ENCODE data around the gene ZDHHC12. TPM values are rescaled to one million over a fixed set of nuclear protein-coding genes. Genes with fewer than 3 reads are reported as not detected.

The ZDHHC12 gene
- total RNA-seq, 4 donors from 2014 or later, result 35.6 to 190 (median 123) TPM

- intact Hi-C loops (cut with DNase I; ENCODE audit: low total_unique reads) (loop anchor here (2.0 kb wide), 1 partner anchor 33 kb away; the partner anchor contains the start of gene DYNC2I2), in situ Hi-C loops (cut with MboI; ENCODE audit: low pct_ligation_motif_present in 1 of 4, low pct_unique_long_range_greater_than_20kb in 1 of 4, low sequenced_read_pairs in 3 of 4) (no loop called here)
- peak; percentile 46 for DNase-seq
- H3K36me3 ChIP-seq, result peaks cover 0 to 30% (median 13%) of the 10 kb centered on the region in 4 donors
- no peaks in the 10 kb centered on the region for H3K27me3 ChIP-seq
- peak overlapping the region; percentile 80 to 97 (median 83) for H3K27ac ChIP-seq
- TF ChIP-seq POLR2A (IDR thresholded peaks at IDR 0.05), result no peak
- TF ChIP-seq EP300 (IDR thresholded peaks at IDR 0.05; ENCODE audit: low read depth), result no peak
- TF ChIP-seq CTCF (IDR thresholded peaks at IDR 0.05), result no peak
- no peak for TF ChIP-seq POLR2AphosphoS5 (IDR thresholded peaks at IDR 0.05)
- no peaks in the 10 kb centered on the region for H3K9me3 ChIP-seq
- H3K4me3 ChIP-seq, result peak overlapping the region; percentile 73 to 97 (median 84)
- 0% methylated on average over 54 of the region's 83 CpGs; no CpG with 5 or more reads in 1 of the 2 donors for WGBS, 2 donors (ENCODE audit: low coverage in 1 of 2)
- peaks cover 22 to 42% (median 33%) of the 10 kb centered on the region in 4 donors for H3K4me1 ChIP-seq
Measured at GRCh38 chr9:128689820-128690683, 33.9 kb downstream of the ZDHHC12 start.

- Histone ChIP-seq H3K36me3 (peaks cover 0 to 25% (median 12%) of the 10 kb centered on the region in 4 donors), H3K9me3 (no peaks in the 10 kb centered on the region), H3K4me3 (peak overlapping the region; percentile 85 to 97 (median 94)), H3K4me1 (peaks cover 26 to 49% (median 39%) of the 10 kb centered on the region in 4 donors), H3K27ac (peak overlapping the region; percentile 95 to 99 (median 98)), H3K27me3 (no peaks in the 10 kb centered on the region)
- WGBS, 2 donors (ENCODE audit: low coverage in 1 of 2), result 0% methylated on average over 37 of the region's 80 CpGs; no CpG with 5 or more reads in 1 of the 2 donors
- in situ Hi-C loops (cut with MboI; ENCODE audit: low pct_ligation_motif_present in 1 of 4, low pct_unique_long_range_greater_than_20kb in 1 of 4, low sequenced_read_pairs in 3 of 4), result no loop called here
- TF ChIP-seq EP300 (IDR thresholded peaks at IDR 0.05; ENCODE audit: low read depth), result no peak
- TF ChIP-seq POLR2A (IDR thresholded peaks at IDR 0.05), result no peak
- no peak for TF ChIP-seq POLR2AphosphoS5 (IDR thresholded peaks at IDR 0.05)
- no peak for TF ChIP-seq CTCF (IDR thresholded peaks at IDR 0.05)
- intact Hi-C loops (cut with DNase I; ENCODE audit: low total_unique reads), result loop anchor here (2.0 kb wide), 1 partner anchor 33 kb away; the partner anchor contains the start of gene DYNC2I2
- DNase-seq, result no peak
Measured at GRCh38 chr9:128689293-128689774, 34.6 kb downstream of the ZDHHC12 start.

GRCh38 chr9:128688501-128689292 lies 35.2 kb downstream of the ZDHHC12 start, which contains the start of gene SET:
TSS of gene SET (plus strand) at chr9:128689222. CDS start at chr9:128689583, 361 bp downstream.
- H3K36me3 ChIP-seq, result peaks cover 0 to 19% (median 9%) of the 10 kb centered on the region in 4 donors
- WGBS, 2 donors (ENCODE audit: low coverage in 1 of 2), result 0 to 5% methylated on average over 5 to 45 of the region's 93 CpGs
- H3K4me3 ChIP-seq, result peak within 1 kb of the TSS; percentile 85 to 97 (median 94)
- peaks cover 26 to 50% (median 39%) of the 10 kb centered on the region in 4 donors for H3K4me1 ChIP-seq
- TF ChIP-seq EP300 (IDR thresholded peaks at IDR 0.05; ENCODE audit: low read depth) (no peak), POLR2A (IDR thresholded peaks at IDR 0.05) (peak; percentile 55), POLR2AphosphoS5 (IDR thresholded peaks at IDR 0.05) (peak; percentile 91 to 96 (median 95))
- H3K27me3 ChIP-seq, result no peaks in the 10 kb centered on the region
- no peaks in the 10 kb centered on the region for H3K9me3 ChIP-seq
- in situ Hi-C loops (cut with MboI; ENCODE audit: low pct_ligation_motif_present in 1 of 4, low pct_unique_long_range_greater_than_20kb in 1 of 4, low sequenced_read_pairs in 3 of 4) (no loop called here), intact Hi-C loops (cut with DNase I; ENCODE audit: low total_unique reads) (loop anchor here (2.0 kb wide), 1 partner anchor 32 kb away; the partner anchor contains the start of gene DYNC2I2)
- H3K27ac ChIP-seq, result peak within 1 kb of the TSS; percentile 95 to 99 (median 98)
- DNase-seq, result peak; percentile 96

GRCh38 chr9:128687453-128687852 lies 36.5 kb downstream of the ZDHHC12 start:
- Histone ChIP-seq H3K9me3 (no peaks in the 10 kb centered on the region), H3K4me1 (peaks cover 26 to 62% (median 47%) of the 10 kb centered on the region in 4 donors), H3K27me3 (no peaks in the 10 kb centered on the region), H3K4me3 (no peak overlapping the region), H3K27ac (peak overlapping the region in 2 of 4 donors; percentile 87 to 97), H3K36me3 (peaks cover 0 to 6% (median 3%) of the 10 kb centered on the region in 4 donors)
- WGBS, 2 donors (ENCODE audit: low coverage in 1 of 2), result 95 to 100% methylated on average over 1 to 4 of the region's 4 CpGs
- in situ Hi-C loops (cut with MboI; ENCODE audit: low pct_ligation_motif_present in 1 of 4, low pct_unique_long_range_greater_than_20kb in 1 of 4, low sequenced_read_pairs in 3 of 4), result no loop called here
- DNase-seq, result no peak
- intact Hi-C loops (cut with DNase I; ENCODE audit: low total_unique reads), result no loop called here
- TF ChIP-seq POLR2AphosphoS5 (IDR thresholded peaks at IDR 0.05), result no peak
- no peak for TF ChIP-seq EP300 (IDR thresholded peaks at IDR 0.05; ENCODE audit: low read depth)
- TF ChIP-seq CTCF (IDR thresholded peaks at IDR 0.05), result no peak
- TF ChIP-seq POLR2A (IDR thresholded peaks at IDR 0.05), result no peak
